Forelimb muscle (tissue), 1 donor: ENCODE results near the gene AGBL5. TPM values are rescaled to one million over a fixed set of nuclear protein-coding genes. Genes with fewer than 3 reads are reported as not detected.

ENCODE experiments used
- DNase-seq: peaks from one replicate; pipeline ENCODE4 v3.0.0-alpha.2; 2013; ENCODE audit warnings: low read depth
- polyA plus RNA-seq: library from polyadenylated mRNA; unstranded; fragments of 120-200 nt; gene quantifications from one replicate; pipeline ENCODE4 v1.2.1, GENCODE V29; 2013; ENCODE audit not compliant: insufficient read length

AGBL5 gene
- polyA plus RNA-seq, 1 donor: 17.2 TPM

DNA sequence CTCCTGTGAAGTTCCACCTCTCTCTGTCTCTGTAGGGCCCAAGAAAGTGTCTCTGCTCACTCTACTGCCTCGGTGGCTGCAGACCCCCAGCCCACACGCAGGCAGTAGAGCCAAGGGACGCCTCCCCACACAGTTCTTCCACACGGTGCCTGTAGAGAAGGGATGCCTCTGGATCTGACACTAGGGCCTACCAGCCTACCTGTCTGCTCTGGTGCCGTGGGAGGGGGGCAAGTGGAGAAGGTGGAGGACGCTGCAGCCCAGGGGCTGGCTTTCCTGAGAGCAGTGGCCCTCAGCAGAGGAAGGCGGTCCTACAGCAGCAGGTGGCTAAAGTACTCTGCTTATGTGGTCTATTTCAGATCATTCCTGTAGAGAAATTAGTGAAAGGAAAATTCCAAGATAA, 27.7 kb upstream of the AGBL5 start:
- DNase-seq: no peak

DNA sequence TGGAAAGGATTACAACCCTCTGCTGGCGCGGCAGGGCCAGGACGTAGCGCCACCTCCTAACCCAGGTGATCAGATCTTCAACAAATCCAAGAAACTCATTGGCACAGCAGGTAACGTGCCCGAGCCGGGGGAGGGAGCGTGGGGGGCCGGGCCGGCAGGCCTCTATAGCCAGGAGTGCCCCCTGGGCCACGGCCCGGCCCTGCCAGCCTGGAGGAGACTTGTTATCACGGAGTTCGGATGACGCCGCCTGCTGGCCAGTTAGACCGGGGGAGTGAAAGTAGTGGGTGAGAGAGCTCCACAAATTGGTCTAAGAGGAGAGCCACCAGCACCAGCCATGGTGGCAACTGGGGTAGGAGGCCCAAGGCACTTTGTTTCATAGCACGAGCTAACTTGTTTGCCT, 27.3 kb upstream of the AGBL5 start:
- no peak for DNase-seq

DNA sequence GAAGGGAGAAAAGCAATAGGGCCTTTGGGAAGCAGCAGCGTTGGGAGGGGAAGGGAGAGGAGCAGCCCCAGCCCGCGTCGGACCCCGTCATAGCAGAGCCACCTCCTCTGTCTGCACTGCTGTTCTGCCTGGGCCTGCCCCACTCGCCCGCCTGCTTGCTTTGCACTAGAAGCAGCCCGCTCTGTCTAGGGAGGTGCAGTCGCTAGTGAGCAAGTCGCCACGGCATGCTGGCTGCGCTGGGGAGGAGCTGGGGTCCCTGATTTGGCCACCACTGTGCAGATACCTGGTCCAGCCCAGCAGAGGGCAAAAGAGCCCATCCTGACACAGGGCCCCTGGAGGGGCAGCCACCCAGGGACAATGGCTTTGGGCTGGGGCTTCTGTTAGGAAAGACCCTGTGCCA, 26.7 kb upstream of the AGBL5 start:
- no peak for DNase-seq

DNA sequence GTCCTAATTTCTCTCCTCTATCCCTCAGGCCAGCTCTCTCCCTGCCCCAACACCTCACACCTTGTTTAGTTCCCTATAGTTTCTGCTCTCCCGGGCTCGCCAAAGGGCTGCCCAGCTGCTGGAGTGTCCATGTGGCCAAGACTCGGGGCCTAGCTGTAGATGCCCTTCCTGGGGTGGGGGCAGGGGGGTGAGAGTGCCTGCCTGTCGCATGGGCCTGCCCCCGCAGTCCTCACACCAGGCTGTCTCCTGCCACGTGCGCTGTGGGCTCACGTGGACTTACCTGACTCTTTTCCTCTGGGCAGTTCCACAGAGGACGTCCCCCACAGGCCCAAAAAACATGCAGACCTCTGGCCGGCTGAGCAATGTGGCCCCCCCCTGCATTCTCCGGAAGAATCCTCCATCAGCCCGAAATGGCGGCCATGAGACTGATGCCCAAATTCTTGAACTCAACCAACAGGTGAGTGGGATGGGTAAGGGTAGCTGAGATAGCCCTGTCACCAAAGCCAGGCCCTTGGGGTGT, 26.1 kb upstream of the AGBL5 start:
- no peak for DNase-seq

DNA sequence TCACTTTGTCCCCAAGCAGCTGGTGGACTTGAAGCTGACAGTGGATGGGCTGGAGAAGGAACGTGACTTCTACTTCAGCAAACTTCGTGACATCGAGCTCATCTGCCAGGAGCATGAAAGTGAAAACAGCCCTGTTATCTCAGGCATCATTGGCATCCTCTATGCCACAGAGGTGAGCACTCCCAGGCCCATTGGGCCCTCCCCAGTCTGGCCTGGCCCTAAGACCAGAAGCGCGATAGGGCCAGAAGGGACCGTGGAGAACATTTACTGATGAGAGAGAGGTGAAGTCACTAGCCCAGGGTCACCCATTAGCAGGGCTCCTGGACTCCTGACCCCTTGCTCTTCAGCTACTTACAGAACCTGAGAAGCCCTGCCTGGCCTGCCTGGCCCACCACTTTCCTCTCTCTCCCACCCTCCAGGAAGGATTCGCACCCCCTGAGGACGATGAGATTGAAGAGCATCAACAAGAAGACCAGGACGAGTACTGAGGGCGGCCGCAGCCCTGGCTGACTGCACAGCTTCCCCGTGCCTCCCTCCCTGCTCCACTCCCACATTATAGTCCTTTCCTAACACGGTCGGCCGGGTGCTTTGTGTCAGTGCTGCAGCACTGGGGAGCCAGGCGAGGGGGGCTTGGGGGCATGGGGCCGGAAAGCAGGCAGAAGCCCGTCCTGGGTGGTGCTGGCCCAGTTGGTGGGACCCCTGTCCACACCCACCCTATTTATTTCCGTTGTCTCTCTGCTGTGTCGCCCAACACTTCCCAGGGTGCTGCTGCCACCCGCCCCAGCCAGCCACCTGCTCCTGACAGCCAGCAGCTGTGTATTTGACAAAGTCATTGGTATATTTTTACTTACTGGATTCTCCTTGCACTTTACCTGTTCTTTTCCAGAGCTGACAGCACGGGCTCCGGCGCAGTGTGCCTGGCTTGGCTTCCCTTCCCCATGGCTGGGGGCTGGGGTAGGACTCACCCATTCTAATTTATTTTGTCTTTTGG, 25.3 kb upstream of the AGBL5 start:
- no peak for DNase-seq

DNA sequence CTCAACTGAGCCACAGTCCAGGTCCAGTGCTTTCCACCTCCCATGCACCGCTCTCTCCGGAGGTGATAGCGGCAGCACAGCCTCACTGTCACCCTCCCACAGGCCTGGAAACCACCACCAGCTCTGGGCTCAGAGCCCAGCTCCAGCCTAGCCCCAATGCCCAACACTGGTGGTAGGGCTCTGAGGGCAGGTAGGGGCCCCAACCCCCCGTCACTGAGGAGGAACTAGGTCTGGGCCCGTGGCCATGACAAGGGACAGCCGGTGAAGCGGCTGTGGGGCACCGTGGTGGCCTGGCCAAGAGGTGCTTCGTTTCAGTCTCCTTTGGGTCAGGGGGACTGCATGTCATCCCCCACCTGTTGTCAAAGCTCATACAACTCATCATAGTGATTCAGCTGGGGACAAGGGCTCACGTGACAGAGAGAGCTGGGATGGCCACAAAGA, 24.2 kb upstream of the AGBL5 start:
- DNase-seq: no peak

DNA sequence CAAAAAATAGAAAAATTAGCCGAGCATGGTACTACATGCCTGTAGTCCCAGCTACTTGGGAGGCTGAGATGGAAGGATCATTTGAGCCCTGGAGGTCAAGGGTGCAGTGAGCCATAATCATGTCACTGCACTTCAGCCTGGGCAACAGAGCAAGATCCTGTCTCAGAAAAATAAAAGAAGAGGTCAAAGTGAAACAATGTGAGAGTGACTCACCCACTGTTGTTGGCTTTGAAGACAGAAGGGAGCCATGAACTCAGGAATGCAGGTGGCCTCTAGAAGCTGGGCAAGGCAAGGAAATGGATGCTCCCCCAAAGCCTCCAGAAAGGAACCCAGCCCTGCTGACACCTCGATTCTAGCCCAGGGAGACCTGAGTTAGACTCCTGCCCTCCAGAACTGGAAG, 22.4 kb upstream of the AGBL5 start:
- no peak for DNase-seq

DNA sequence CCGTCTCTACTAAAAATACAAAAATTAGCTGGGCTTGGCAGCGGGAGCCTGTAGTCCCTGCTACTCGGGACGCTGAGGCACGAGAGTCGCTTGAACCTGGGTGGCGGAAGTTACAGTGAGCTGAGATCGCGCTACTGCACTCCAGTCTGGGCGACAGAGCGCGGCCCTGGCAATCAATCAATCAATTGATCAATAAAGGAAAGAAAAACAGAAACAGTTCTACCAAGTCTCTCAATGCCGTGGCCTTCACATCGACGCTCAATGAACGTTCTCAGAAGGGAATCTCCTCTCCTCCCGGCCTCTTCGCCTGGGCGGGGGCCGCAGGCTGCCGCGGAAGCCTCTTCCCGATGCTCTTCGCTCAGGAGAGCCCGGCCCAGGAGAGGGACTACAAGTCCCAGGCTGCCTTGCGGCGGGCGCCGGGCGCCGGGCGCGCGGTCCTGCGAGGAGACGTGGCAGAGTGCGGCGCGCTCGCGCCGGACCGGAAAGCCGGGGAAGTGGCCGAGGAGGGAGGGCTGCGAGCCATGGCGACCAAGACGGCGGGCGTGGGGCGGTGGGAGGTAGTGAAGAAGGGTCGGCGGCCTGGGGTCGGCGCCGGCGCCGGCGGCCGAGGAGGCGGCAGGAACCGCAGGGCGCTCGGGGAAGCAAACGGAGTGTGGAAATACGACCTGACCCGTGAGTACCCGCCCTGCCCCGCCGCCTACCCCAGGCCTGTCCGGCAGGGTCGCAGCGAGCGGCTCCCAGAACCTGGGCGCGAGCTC, 18.8 kb upstream of the AGBL5 start, which contains the start of gene TMEM214:
TSS of gene TMEM214 (plus strand) at position 471 of the 758 bp plus-strand sequence. CDS start at position 522, 51 bp downstream.
- peak; percentile 83 for DNase-seq

DNA sequence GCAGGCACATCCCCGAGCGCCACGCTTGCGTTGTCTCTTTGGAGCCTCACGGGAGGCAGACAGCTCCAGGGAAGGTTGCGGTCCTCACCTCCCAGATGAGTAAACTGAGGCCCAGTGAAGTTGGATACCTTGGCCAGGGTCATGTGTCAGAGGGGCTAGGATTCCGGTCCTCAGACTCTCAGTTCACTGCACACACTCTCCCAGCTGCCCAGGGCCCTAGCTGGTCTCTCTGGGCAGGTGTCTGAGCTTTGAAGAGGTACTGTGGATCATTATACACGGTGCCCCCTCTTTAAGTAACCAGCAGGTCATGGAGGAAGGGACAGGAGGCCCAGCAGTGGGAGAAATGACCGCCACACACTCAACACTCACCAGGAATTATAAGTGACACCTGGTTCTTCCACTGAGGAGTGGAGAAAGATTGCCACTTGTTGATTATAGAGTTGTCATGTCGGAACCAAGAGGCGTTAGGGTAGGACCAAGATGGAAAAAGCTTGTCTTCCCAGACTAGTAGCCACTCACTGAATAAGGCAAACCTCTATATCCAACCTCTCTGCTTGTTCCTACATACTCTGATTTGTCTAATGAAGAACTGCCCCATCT, 18.1 kb upstream of the AGBL5 start:
- DNase-seq: no peak

DNA sequence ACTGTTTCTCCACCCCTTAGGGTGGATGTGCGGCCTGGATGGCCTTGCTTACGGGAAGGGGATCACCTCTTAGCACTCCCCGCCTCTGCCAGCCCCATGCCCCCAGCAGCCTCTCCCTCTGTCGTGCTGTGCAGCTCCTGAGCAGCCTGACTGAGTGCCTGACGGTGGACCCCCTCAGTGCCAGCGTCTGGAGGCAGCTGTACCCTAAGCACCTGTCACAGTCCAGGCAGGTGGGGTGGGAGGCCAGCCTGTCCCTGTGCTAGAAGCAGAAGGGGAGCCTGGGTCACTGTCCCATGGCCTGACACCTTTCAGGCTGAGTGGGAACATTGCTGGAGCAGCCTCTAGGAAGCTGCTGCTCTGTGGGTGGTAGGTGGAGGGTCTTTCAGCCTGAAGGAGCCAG, 13.5 kb upstream of the AGBL5 start:
- DNase-seq: no peak

DNA sequence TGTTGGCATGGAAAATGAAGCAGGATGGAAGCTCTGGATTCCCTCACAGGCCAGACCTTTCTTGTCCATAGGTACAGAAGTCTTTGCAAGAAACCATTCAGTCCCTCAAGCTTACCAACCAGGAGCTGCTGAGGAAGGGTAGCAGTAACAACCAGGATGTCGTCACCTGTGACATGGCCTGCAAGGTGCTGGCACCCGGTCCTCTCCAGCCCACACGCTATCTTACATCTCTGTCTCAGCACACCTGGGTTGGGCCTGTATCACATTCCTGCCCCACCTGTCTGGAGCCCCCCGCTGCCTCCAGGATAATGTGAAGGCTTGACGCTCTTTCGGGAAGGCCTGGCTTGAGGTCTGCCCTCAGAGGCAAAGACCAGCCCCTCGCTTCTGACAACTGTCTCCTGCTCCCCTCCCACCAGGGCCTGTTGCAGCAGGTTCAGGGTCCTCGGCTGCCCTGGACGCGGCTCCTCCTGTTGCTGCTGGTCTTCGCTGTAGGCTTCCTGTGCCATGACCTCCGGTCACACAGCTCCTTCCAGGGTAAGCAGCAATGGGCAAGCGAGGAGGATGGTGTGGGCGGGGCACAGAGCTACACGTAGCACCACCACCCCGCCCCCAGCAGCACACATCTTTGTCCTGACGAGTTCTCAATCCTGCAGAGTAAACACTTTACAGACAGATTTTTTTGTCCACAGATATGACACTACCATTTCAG, 12.7 kb upstream of the AGBL5 start:
- no peak for DNase-seq

DNA sequence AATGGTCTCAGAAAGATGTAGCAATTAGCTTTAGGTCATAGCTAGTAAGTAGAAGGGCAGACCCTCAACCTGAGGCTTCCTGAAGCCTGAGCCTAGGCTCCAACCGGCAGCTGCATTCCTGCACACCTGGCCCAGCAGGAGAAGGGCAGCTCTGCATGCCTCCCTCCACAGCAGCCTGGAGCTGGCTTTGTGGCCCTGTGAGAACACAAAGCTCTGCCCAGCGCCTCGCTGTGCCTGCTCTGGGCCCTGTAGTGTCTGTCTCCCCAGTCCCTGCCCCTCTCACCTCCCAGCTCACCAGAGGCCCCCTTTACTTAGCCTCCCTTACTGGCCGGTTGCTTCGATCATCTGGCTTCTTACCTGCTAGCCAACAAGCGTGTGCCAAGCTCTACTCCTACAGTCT, 12.0 kb upstream of the AGBL5 start:
- no peak for DNase-seq

DNA sequence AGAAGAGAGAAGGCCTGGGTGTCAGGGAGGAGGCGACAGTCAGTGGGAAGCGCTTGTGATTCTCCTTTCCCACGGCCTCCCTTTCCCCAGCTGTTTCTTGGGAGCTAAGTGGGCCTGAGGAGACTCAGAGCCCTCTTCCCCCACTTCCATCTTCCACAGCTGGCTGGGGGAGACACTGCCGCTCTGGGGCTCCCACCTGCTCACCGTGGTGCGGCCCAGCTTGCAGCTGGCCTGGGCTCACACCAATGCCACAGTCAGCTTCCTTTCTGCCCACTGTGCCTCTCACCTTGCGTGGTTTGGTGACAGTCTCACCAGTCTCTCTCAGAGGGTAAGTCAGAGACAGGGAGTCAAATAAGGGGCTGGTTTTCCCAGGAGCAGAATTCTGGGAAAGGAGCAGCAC, 11.6 kb upstream of the AGBL5 start:
- no peak for DNase-seq

DNA sequence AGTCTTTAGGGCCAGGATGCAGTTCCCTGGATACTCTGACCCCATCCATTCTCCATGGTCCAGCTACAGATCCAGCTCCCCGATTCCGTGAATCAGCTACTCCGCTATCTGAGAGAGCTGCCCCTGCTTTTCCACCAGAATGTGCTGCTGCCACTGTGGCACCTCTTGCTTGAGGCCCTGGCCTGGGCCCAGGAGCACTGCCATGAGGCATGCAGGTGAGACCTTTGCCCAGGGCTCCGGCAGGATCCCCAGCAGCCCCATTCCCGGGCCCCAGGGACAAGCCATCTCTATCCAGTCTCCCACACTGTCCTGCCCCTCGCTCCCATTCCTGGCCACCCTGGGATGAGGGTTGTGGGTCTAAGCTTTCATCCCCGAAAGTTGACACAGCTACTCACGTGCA, 11.2 kb upstream of the AGBL5 start:
- DNase-seq: no peak

DNA sequence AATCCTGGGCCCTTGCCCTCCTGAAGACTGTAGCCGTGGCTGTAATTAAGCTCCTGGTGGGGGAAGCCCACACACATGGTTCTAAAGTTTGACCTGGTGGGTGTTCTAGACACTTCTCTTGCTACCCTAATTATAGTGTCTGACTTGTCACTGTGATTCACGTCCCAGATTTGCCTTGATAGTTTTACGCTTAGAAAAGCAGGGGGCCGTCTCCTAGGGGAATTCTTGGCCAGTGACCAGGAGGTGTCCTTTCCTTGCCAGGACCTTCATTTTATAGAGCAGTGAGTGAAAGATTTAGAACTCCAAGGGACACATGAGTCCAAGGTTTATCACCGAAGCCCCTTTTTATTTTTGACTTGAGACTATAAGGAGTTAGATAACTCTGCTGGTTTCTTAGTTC, 9.7 kb upstream of the AGBL5 start:
- no peak for DNase-seq

DNA sequence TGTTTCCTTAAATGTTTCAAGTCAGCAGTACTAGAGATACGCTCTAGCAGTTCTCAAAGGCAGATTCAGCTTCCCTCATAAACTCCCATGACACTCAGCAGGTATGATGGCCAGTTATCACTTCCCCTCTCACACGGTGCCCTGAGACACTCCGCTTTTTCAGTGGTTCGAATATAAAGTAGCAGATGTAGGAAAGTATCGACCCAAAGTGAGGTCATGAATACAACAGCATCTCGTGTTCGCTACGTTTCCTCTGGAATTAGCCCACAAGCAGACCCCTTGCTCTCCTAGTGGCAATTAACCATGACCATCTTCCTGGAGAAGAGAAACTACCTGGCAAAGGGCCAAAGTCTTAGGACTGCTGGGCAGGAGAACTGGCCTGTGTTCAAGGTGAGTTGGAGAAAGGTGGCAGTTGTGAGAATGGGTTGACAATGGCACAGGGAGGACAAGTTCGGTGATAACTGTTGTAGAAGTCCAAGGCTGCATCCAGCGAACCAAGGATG, 9.3 kb upstream of the AGBL5 start:
- no peak for DNase-seq

DNA sequence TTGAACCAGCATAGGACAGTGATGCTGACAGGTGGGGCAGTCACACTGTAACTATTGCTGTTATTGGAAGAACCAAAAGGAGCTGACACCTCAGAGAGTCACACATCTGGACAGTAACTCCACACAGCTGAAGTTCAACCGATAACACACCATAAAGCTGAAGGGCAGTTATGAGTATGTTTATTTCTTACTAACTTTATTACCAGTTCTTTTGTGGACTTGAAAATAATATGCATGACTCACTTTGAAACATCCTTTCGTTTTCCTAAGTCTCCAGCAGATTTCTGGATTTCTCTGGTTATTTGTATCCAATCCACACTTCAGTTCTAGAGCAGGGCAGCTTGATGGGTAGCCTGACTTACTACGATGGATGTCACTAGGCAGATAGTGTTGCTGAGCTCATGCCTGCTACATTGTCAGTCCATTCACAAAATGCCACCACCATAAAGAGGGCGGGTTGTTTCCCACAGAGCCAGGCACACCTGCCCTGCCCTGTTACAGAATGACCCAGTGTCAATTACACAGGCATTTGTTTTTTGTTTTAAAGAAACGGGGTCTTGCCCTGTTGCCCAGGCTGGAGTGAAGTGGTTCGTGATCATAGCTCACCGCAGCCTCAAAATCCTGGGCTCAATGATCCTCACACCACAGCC, 8.4 kb upstream of the AGBL5 start:
- no peak for DNase-seq

DNA sequence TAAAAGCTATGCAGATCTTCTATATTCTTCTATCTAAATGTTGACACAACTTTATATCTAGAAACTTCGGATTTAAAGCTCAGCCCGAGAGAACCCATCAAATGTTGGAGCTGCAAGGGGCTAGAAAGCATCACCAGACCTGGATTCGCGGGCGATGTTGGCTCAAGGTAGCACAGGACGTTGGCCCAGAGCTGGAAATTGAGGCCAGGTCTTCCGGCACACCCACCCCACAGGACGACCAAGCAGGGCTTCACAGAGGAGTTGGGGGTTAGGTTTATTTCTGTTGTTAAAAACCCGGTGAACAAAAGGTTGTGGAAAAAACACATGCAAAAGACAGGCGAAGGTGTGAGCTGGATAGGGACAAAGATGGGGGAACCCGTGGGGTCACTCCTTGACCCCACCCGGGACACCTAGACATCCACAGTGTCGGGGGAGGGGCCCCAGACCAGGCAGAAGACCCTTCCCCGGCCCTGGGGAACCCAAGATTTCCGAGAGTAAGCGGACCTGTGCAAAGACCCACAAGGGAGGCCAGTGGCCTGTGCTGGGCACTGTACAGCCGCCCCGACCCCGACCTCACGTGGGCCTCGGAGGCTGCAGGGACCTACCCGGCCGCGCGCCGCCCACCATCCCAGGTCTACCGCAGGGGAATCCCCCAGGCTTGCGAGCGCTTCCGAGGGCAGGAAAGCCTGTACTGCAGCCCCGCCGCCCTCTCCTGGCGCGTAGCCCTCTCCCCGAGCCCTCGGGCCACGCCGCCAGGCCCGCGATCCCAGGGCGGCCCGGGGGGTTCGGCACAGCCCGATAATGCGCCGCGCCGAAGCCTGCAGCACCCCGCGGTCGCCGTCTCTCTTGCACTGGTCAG, 1.8 kb upstream of the AGBL5 start:
- DNase-seq: no peak

DNA sequence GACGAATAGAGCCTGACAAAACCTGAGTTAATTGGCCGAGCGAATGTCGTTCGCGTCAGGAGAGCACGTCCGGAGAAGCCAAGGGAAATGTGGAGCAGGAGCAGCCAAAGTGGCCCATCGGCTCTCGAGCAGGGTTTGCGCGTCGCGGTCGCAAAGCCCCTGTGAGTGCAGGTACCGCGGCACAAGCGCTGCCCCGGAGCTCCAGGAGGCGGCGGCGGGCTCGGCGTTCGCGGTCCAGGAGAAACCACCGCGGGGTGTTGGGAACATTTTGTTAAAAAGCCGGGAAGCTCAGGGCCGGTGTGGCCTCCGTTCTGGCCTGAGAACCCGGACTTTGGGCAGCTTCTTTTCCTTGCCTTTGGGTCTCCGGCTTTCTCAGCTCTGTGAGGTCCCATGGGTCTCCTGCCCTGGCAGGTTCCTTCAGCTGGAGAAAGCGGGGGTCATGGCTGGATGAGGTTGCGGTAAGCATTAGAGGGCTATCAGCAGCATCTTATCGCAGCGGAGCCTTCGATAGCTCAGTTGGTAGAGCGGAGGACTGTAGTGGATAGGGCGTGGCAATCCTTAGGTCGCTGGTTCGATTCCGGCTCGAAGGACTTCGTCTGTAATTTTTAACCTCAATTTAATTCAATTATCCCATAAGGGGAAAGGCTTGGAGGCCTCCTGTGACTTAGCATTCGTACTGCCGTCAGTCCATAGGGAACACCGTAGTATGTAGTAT, 1.0 kb upstream of the AGBL5 start:
- DNase-seq: peak; percentile 97
